WTC11 (cell line): ENCODE results near the gene ANKRD65. TPM values are rescaled to one million over a fixed set of nuclear protein-coding genes. Genes with fewer than 3 reads are reported as not detected.

ENCODE experiments used
- ATAC-seq: fragments of 200-7000 bp; cut with Tn5 transposase; 2 replicates; pipeline ENCODE4 v1.10.0; 2021; ENCODE audit warnings: mild to moderate bottlenecking, moderate library complexity
- CTCF ChIA-PET: fragments of 300-600 bp; sonication (Branson Sonifier 250); formaldehyde crosslinking; loops from one replicate; lab custom pipeline; 2021; ENCODE audit warnings: antibody characterized with exemption; lab: Charles Lee
- POLR2A ChIA-PET: fragments of 350-600 bp; sonication (Branson Sonifier 250); formaldehyde crosslinking; loops from one replicate; lab custom pipeline; 2021; ENCODE audit warnings: antibody characterized with exemption; lab: Charles Lee
- DNase-seq: peaks from one replicate; pipeline ENCODE4 v3.0.0; 2021; ENCODE audit warnings: low spot score
- H3K27ac Mint-ChIP-seq: 2 replicates; pipeline ENCODE4 v1.8.0; 2021; ENCODE audit warnings: mixed read lengths
- H3K27me3 Mint-ChIP-seq: 2 replicates; pipeline ENCODE4 v1.8.0; 2021; ENCODE audit warnings: low read depth, mild to moderate bottlenecking, moderate library complexity, mixed read lengths
- H3K36me3 Mint-ChIP-seq: 2 replicates; pipeline ENCODE4 v1.8.0; 2021; ENCODE audit warnings: mixed read lengths
- H3K4me1 Mint-ChIP-seq: 2 replicates; pipeline ENCODE4 v1.8.0; 2022; ENCODE audit warnings: mixed read lengths
- H3K4me3 Mint-ChIP-seq: 2 replicates; pipeline ENCODE4 v1.8.0; 2021; ENCODE audit warnings: mild to moderate bottlenecking, moderate library complexity, mixed read lengths
- H3K9me3 Mint-ChIP-seq: 2 replicates; pipeline ENCODE4 v1.8.0; 2021; ENCODE audit warnings: mixed read lengths
- CBFB ChIP-seq: sonication (generic); formaldehyde crosslinking; IDR thresholded peaks from 2 replicates; pipeline ENCODE4 v1.8.1; 2022; ENCODE audit warnings: mild to moderate bottlenecking, low read depth, missing genetic modification reagents
- ELF4 ChIP-seq: sonication (generic); formaldehyde crosslinking; IDR thresholded peaks from 2 replicates; pipeline ENCODE4 v1.8.1; 2022; ENCODE audit warnings: low read depth, mild to moderate bottlenecking, moderate library complexity, missing genetic modification reagents
- GTF2I ChIP-seq: fragments of 250-450 bp; sonication (Bioruptor Pico); conservative IDR thresholded peaks from 2 replicates; pipeline ENCODE4 v1.4.0; 2021; ENCODE audit warnings: mild to moderate bottlenecking
- IRF1 ChIP-seq: sonication (generic); formaldehyde crosslinking; IDR thresholded peaks from 2 replicates; pipeline ENCODE4 v1.8.0; 2023; ENCODE audit warnings: missing genetic modification reagents
- MXD4 ChIP-seq: fragments of 250-450 bp; sonication (Bioruptor Pico); IDR thresholded peaks from 2 replicates; pipeline ENCODE4 v1.8.0; 2021; ENCODE audit warnings: mild to moderate bottlenecking, moderate library complexity, borderline replicate concordance
- NFE2L1 ChIP-seq: sonication (generic); formaldehyde crosslinking; IDR thresholded peaks from 2 replicates; pipeline ENCODE4 v1.8.1; 2023; ENCODE audit warnings: missing genetic modification reagents
- NR3C1 ChIP-seq: sonication (generic); formaldehyde crosslinking; conservative IDR thresholded peaks from 2 replicates; pipeline ENCODE4 v1.8.1; 2023; ENCODE audit warnings: low read depth, mild to moderate bottlenecking, missing genetic modification reagents
- SMAD4 ChIP-seq: sonication (generic); formaldehyde crosslinking; IDR thresholded peaks from 2 replicates; pipeline ENCODE4 v1.8.0; 2022; ENCODE audit warnings: mild to moderate bottlenecking, missing genetic modification reagents
- TEAD1 ChIP-seq: sonication (generic); formaldehyde crosslinking; IDR thresholded peaks from 2 replicates; pipeline ENCODE4 v1.8.0; 2022; ENCODE audit warnings: mild to moderate bottlenecking, missing genetic modification reagents
- TP53 ChIP-seq: sonication (generic); formaldehyde crosslinking; IDR thresholded peaks from 2 replicates; pipeline ENCODE4 v1.8.1; 2023; ENCODE audit warnings: mild to moderate bottlenecking, missing genetic modification reagents
- USF1 ChIP-seq: sonication (generic); formaldehyde crosslinking; IDR thresholded peaks from 2 replicates; pipeline ENCODE4 v1.8.0; 2022; ENCODE audit warnings: mild to moderate bottlenecking, missing genetic modification reagents
- ZBTB43 ChIP-seq: sonication (generic); formaldehyde crosslinking; IDR thresholded peaks from 2 replicates; pipeline ENCODE4 v1.8.1; 2023; ENCODE audit warnings: mild to moderate bottlenecking, missing genetic modification reagents
- ZNF281 ChIP-seq: sonication (generic); formaldehyde crosslinking; IDR thresholded peaks from 2 replicates; pipeline ENCODE4 v1.8.0; 2023; ENCODE audit warnings: mild to moderate bottlenecking, missing genetic modification reagents
- ZNF671 ChIP-seq: fragments of 250-450 bp; sonication (Bioruptor Pico); IDR thresholded peaks from 2 replicates; pipeline ENCODE4 v1.8.0; 2021; ENCODE audit warnings: mild to moderate bottlenecking
- total RNA-seq: library from RNA; stranded (reverse); gene quantifications from 3 replicates; pipeline ENCODE4 v1.2.3, GENCODE V29; 2021
- TF ChIP-seq, protein P1 (sequence below): fragments of 250-450 bp; sonication (Bioruptor Pico); IDR thresholded peaks from 2 replicates; pipeline ENCODE4 v1.9.0; 2021; ENCODE audit warnings: mild to moderate bottlenecking, borderline replicate concordance
- TF ChIP-seq, protein P2 (sequence below): fragments of 250-450 bp; sonication (Bioruptor Pico); IDR thresholded peaks from 2 replicates; pipeline ENCODE4 v1.9.0; 2021; ENCODE audit warnings: mild to moderate bottlenecking

Gene ANKRD65
- total RNA-seq, 1 experiment from 2014 or later: 1.9 TPM

DNA sequence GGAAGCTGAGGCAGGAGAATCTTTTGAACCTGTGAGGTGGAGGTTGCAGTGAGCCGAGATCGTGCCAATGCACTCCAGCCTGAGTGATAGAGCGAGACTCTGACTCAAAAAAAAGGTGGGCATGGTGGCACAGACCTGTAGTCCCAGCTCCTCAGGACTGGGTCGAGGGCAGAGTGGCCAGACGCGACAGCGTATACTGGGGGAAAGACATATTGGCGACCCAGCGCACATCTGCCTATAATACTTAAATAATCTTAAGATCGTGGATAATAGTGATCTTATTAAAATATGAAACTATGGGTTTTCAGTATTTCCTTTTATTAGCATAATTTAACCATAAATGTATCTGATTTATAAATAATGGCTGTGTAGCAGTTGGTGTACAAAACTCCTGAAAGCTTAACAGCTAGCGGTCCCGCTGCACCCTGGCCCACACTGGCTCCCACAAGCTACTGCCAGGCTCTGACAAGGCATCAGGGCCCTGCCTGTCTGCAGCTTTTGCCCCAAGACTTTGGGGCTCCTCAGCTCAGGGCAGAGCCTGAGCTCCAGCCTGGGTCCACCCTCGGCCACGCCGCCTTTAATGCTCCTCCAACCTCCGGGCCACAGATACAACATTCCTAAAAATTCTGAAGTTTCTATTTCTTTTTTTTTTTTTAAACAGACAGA lies 43.4 kb downstream of the ANKRD65 start:
- TF ChIP-seq CBFB (CRISPR knock-in tag): no peak
- TF ChIP-seq ZNF671: no peak
- TF ChIP-seq ZBTB43 (CRISPR knock-in tag): no peak
- TF ChIP-seq, protein P1, sequence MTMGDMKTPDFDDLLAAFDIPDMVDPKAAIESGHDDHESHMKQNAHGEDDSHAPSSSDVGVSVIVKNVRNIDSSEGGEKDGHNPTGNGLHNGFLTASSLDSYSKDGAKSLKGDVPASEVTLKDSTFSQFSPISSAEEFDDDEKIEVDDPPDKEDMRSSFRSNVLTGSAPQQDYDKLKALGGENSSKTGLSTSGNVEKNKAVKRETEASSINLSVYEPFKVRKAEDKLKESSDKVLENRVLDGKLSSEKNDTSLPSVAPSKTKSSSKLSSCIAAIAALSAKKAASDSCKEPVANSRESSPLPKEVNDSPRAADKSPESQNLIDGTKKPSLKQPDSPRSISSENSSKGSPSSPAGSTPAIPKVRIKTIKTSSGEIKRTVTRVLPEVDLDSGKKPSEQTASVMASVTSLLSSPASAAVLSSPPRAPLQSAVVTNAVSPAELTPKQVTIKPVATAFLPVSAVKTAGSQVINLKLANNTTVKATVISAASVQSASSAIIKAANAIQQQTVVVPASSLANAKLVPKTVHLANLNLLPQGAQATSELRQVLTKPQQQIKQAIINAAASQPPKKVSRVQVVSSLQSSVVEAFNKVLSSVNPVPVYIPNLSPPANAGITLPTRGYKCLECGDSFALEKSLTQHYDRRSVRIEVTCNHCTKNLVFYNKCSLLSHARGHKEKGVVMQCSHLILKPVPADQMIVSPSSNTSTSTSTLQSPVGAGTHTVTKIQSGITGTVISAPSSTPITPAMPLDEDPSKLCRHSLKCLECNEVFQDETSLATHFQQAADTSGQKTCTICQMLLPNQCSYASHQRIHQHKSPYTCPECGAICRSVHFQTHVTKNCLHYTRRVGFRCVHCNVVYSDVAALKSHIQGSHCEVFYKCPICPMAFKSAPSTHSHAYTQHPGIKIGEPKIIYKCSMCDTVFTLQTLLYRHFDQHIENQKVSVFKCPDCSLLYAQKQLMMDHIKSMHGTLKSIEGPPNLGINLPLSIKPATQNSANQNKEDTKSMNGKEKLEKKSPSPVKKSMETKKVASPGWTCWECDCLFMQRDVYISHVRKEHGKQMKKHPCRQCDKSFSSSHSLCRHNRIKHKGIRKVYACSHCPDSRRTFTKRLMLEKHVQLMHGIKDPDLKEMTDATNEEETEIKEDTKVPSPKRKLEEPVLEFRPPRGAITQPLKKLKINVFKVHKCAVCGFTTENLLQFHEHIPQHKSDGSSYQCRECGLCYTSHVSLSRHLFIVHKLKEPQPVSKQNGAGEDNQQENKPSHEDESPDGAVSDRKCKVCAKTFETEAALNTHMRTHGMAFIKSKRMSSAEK: no peak
- TF ChIP-seq NFE2L1 (CRISPR knock-in tag): no peak
- no peak for TF ChIP-seq SMAD4 (CRISPR knock-in tag)
- TF ChIP-seq TEAD1 (CRISPR knock-in tag): no peak
- TF ChIP-seq ZNF281 (CRISPR knock-in tag): no peak
- TF ChIP-seq, protein P2, sequence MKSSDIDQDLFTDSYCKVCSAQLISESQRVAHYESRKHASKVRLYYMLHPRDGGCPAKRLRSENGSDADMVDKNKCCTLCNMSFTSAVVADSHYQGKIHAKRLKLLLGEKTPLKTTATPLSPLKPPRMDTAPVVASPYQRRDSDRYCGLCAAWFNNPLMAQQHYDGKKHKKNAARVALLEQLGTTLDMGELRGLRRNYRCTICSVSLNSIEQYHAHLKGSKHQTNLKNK (CRISPR knock-in tag): no peak
- TF ChIP-seq TP53 (CRISPR knock-in tag): no peak
- no peak for TF ChIP-seq ELF4 (CRISPR knock-in tag)
- TF ChIP-seq IRF1: no peak
- TF ChIP-seq MXD4: no peak
- no peak for TF ChIP-seq USF1 (CRISPR knock-in tag)
- no peak for TF ChIP-seq GTF2I
- no peak for TF ChIP-seq NR3C1 (CRISPR knock-in tag)
- peaks cover 3% of the 10 kb centered on the region; the same call in 1 of the 2 replicates for H3K4me1 Mint-ChIP-seq
- ATAC-seq: no peak

More for the DNA sequence above, 43.4 kb downstream of the ANKRD65 start:
- no peak for DNase-seq
- Mint-ChIP-seq H3K27ac (no peak overlapping the region), H3K36me3 (peaks cover 8% of the 10 kb centered on the region; the same call in 1 of the 2 replicates), H3K27me3 (no peaks in the 10 kb centered on the region), H3K4me3 (no peak overlapping the region), H3K9me3 (no peaks in the 10 kb centered on the region)
- ChIA-PET POLR2A (interaction anchor here (1.1 kb wide), 1 partner anchor 33 kb away, joined by 3 read pairs; no protein-coding TSS in a partner anchor), CTCF (no interaction called here)
